GM19397 (cell line): ENCODE data around the gene CYTH1.
"Not testable (repeated sequence)": the region's sequence is repeated elsewhere in the genome, so short reads cannot be mapped to it uniquely, and the experiment has no call there.

Source experiments
- ATAC-seq: cut with Tn5 transposase; IDR thresholded peaks from one replicate; pipeline ENCODE4 v1.9.1; 2021; ENCODE audit warnings: mild to moderate bottlenecking, moderate library complexity; ENCODE audit not compliant: unreplicated experiment

The CYTH1 gene

DNA sequence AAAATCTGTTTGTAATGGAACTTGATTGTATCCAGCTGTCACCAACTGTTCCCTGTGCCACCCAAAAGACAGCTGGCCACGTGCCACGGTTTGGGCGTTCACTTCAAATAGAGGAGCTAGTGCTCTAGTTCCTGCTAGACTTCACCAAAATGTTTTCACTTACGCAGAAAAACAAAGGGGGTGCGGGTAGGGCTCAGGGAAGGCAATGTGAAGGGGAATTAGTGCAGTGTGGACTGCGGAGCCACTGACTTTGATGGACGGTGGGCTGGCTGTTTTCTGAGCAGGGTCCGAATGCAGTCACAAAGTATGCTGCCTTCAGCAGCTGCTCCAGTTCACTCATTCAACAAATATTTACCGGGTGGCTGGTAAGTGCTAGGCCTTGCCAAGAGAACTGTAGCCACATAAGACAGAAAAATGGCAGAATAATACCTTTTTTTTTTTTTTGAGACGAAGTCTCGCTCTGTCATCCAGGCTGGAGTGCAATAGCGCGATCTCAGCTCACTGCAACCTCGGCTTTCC lies 7.6 kb upstream of the CYTH1 start:
- no peak for ATAC-seq

DNA sequence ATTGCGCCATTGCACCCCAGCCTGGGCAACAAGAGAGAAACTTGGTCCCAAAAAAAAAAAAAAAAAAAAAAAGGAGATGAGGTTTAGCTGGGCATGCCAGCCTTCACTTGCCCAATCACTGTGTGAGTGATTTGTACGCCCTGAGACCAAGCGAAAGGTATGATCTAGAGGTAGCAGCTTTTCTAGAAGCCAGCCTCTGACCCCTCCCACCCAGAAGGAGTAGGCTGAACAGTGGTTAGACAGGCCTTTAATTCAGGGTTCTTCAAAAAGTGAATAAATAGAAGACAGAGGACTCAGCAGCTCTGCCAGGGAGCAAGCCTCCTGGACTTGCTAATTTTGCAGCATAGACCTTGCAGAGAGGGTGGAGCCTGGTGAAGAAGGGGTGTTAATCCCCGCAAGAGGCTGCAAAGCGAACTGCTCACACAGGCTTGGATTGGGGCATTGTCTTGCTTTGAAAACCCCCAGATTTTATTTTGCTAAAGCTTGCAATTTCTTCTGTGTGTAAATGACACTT lies 7.1 kb upstream of the CYTH1 start:
- no peak for ATAC-seq

DNA sequence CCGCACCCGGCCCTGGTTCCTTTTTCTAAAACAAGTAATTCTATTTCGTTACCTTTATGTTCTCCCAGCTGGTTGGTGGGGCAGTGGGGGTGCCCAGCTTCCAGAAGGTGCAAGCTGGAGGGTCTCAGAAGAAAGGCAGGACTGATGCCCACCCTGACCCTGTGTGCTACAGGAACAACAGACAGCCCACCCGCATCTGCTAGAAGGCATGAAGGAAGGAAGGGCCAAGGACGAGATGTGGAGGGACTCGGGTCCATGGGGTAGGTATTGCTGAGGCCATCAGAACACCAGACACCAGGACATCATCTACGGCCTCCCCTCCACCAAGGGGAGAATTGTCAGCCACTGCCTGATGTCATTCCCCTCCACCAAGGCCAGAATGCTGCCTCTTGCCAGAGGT lies 6.4 kb upstream of the CYTH1 start:
- no peak for ATAC-seq

DNA sequence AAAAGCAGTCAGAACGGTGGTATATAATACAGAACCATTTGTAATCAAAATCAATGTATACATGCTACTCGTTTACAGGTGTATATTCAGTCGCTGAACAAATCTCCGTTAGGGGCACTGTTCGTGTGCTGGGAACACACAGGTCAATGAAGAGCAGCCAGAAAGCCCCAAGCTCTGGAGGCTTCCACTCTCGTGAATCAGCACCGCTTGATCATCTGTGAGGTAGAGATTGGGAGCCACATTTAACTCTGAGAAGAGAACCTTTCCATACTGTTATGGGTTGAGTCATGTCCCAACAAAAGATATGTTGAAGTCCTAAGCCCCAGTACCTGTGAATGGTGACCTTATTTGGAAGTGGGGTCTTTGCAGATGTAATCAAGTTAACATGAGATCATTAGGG lies 5.4 kb upstream of the CYTH1 start:
- no peak for ATAC-seq

DNA sequence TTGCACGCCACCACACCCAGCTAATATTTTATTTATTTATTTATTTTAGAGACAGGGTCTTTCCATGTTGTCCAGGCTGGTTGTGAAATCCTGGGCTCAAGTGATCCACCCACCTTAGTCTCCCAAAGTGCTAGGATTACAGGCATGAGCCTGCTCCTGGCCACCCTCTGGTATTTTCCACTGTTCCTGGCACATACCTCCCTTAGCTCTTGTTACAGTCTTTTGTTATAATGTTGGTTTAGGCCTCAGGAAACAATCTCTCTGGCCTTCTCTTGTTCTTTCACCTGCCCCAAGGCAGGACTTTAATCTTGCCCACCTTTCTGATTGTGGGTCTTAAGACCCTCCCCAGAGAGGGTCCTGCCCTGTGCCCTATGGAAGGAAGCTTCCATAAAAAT lies 3.6 kb upstream of the CYTH1 start:
- ATAC-seq: no peak

DNA sequence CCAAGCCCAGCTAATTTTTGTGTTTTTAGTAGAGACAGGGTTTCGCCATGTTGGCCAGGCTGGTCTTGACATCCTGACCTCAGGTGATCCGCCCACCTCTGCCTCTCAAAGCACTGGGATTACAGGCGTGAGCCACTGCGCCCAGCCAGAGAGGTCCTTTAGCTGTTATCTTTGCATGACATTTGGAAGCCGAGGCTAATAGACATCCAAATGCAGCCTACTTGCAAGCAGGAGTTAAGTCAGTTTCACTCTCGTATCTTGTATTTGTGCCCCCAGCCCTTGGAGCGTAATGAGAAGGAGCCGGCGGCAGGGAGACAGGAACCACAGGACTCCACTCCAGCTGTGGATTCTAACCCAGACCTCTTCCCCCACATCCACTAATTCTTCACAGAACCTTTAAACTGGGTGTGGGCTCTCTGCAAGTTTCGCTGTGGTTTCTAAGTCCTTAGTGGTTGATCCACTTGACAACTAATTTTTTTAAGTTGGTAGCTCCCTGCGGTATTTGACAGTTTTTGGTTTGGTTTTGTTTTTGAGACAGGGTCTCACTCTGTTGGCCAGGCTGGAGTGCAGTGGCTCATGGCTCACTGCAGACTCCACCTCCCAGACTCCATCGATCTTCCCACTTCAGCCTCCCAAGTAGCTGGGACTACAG lies 3.1 kb upstream of the CYTH1 start:
- no peak for ATAC-seq

DNA sequence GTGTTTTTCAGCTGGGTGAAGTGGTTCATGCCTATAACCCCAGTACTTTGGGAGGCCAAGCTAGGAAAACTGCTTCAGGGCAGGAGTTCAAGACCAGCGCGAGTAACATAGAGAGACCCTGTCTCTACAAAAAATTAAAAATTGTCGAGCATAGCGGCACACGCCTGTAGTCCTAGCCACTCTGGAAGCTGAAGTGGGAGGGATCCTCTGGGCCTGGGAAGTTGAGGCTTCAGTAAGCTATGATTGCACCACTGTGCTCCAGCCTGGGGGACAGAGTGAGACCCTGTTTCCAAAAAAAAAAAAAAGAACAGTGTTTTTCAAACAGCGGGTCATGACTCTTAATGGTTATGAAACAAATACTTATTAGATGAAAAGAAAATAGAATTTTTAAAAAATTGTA lies 2.3 kb upstream of the CYTH1 start:
- no peak for ATAC-seq

DNA sequence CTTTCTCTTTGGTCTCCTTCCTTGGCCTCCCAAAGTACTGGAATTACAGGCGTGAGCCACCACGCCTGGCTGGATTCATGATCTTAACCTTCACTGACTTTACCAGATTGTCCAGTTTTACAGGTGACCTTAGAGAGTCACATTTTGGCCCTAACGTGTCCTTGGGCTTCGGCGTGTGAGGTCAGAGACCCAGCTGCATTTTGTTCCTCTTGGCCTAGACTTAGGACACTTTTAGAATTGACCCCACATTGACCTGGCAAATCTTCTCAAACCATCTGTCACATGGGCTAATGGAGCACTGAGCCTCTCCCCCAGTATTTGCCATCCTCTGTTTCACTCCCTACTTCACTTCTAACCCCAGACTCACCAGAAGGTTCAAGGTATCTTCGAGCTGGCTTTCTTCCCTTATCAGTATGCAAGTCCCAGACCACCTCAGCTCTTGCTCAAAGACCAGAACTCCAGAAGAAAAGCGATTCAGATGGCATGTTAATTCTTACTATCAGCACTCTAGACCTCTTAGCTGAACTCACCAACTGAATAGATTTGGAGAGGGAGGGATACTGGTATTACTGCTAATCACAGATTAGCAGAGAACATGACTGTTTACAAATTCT lies 1.7 kb upstream of the CYTH1 start:
- no peak for ATAC-seq

DNA sequence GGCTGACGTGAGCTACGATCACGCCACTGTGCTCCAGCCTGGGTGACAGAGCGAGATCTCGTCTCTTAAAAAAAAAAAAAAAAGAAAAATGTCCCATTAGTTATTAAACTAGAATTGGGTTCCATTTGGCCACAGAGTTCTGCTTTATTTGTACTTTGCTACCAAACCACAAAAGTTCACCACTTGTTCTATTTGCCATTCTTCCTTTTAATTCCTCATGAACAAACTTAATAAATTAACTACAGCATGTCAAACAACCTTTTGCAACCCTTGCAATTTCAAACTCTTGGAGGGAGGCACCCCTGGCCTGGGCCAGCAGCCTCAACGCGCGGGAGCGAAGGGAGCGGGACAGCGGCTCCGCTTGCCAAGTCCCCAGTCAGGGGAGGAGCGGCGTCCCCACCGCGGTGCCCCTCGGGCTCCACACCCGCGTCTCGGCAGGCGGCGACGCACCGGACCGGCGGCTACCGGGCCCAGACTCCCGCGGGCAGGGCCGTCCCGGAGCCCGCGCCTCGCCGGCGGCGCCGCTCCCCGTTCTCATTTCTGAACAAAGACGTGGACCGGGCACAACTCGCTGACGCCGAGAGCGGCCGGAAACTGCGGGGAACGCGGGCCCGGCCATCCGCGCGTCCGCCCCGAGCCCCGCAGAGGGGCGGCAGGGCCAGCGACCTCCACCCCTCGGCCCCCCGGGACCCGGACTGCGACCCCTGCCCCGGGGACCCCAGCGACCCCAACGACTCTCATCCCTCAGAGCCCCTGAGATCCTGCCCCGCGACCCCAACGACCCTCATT lies 775 bp downstream of the CYTH1 start:
- peak; percentile 17 for ATAC-seq

DNA sequence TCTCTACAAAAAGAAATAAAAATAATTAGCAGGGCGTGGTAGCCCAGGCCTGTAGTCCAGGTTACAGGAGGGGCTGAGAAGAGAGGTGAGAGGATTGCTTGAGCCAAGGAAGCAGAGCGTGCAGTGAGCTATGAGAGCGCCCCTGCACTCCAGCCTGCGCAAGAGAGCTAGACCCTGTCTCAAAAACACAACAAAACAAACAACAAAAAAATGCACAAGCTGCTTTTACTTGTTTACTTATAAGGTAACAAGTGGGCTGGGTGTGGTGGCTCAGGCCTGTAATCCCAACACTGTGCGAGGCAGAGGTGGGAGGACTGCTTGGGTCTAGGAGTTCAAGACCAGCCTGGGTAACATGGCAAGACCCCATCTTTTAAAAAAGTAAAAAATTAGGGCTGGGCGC lies 1.7 kb downstream of the CYTH1 start:
- no peak for ATAC-seq

DNA sequence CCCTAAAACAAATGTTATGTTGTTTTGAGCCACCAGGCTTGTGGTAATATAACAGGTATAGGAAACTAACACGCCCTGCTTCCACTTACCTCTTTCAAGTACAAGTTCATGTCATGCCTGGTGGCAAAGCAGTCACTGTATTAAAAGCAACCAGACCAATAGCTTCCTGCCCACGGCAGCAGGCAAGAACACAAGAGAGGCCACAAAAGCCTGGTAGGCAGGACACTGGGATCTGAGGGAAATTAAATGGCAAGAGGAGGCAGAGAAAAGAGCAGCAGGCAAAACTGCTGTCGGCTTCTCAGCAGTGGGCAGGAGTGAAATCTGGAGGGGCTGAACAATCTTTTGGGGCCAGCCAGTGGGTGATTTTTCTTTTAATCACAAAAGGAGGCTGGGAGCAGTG lies 2.2 kb downstream of the CYTH1 start:
- no peak for ATAC-seq

DNA sequence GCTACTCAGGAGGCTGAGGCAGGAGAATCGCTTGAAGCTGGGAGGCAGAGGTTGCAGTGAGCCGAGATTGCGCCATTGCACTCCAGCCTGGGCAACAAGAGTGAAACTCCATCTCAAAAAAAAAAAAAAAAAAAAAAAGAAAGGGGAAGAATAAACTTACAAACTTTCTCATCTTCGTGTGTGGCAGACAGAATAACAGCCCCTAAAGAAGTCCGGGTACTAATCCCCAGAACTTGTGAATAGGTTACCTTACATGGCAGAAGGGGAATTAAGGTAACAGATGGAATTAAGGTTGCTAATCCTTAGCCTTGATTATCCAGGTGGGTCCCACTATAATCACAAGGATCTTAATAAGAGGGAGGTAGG lies 2.8 kb downstream of the CYTH1 start:
- not testable (repeated sequence) for ATAC-seq

DNA sequence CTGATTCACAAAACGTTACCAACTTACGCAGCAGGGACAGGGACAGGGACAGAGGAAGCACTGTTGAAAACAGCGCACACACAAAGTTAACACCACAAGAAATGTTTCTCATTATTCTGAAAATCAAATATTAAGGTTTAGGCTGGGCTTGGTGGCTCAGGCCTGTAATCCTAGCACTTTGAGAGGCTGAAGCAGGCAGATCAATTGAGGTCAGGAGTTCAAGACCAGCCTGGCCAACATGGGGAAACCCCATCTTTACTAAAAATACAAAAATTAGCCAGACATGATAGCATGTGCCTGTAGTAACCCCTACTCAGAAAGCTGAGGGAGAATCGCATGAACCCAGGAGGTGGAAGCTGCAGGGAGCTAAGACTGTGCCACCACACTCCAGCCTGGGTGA lies 4.2 kb downstream of the CYTH1 start:
- no peak for ATAC-seq

DNA sequence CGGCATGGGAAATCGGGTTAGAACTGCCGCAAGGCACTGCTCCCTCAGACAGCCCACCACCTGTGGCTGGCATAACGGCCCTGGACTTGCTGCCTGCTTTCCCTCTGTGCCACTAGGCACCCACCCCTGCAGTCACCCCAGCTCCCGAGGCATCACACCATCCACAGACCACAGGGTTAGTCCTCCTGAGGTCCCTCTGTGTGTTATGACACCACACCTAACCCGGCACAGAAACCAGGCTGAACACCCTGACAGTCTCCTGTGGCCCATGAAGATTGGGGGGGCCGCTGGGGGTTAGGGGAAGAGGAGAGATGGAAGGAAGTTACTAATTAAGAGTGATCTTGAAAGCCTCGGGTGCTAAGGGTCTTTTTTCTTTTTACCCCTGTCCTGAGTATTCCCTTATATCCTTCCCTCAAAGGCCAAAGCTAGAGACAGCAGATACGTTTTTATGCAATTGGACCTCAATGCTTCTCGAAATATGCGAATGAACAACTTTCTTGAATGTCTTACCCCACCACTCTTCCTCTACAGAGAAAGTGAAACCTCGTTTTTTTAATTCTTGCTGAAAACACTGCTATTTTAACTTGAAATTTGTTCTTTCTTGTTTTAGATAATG lies 7.0 kb downstream of the CYTH1 start:
- ATAC-seq: peak; percentile 43

DNA sequence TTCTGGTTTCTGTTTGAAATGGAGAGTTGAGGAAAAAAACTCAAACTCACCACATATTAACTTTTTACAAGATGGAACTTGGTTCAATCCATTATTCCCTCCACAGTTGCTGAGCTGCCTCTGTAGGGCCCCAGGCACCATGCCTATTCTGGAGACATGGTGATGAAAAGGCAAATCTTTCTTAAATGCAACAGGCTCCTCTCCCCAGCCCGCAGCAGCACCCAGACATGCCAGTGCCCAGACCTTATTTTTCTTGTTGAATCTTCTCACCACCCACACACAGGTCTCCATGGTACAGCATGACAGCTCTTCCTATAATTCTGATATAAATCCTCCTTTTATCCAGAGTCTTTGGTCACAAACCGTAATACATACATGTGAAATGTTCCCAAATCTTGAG lies 7.6 kb downstream of the CYTH1 start:
- ATAC-seq: no peak

DNA sequence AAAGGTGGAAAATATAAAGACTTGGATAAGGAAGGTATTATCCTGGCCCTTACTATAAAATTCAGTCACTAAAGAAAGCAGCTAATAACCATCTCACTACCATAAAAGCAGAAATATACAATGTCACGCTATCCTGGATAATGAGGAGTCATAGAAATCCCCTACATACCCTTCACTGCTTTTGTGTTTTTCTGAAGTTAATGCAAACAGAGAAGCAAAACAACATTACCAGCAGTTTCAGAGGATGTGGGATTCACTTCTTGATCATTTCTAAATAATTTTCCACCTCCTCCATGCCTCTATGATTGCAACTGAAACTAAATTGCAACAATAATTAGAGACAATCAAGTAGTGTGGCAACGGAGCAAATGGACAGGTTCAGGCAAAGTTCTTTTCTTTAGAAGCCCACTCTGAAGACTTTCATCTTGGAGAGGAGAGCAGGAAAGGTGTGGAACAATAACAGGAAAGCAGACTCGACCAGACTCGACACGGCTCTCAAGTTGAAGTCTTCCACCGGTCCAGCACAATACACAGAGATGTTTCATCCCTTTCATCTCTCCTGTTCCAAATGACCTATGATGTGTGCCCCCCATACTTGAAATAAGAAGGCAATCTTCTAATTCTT lies 10.2 kb downstream of the CYTH1 start:
- no peak for ATAC-seq

DNA sequence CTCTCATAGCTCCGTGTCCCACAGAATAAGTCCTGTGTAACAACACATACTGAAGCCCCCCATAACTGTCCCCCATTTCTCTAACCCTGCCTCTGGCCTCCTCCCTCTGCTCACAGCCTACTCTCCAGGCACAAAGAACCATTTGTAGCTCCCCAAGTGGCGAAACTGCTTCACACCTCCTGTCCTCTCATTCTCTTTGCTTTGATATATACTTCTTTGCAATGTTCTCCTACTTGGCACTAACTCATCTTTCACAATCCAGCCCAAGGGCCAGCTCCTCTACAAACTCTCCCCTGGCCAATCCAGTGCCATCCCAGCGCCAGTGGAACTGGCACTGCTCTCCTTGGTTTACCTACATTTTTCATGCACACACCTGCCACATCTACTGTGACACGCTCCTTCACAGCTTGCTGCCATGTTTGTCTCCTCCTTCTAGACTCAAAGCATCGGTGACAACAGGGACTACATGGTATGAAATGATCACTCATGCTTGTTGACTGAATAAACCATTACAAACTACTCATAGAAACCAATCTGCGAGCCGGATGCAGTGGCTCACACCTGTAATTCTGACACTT lies 12.8 kb downstream of the CYTH1 start:
- ATAC-seq: no peak

DNA sequence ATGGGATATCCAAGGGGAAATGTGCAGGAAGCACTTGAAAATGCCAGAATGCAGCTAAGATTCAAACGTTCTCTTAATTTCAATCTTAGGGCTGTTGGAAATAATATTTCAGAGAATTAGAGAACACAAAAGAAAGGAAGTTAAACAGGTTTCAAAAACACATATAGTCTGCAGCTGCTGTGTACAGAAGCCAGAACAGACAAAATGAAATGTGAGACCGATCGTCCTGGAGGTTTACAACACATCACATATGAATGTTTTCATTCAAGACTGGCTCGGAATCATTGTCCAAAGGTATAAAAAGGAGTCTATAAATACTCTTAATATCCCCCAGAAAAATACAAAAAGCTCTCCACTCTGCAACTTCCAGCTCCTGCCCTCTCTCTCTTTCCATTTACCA lies 14.3 kb downstream of the CYTH1 start:
- no peak for ATAC-seq

DNA sequence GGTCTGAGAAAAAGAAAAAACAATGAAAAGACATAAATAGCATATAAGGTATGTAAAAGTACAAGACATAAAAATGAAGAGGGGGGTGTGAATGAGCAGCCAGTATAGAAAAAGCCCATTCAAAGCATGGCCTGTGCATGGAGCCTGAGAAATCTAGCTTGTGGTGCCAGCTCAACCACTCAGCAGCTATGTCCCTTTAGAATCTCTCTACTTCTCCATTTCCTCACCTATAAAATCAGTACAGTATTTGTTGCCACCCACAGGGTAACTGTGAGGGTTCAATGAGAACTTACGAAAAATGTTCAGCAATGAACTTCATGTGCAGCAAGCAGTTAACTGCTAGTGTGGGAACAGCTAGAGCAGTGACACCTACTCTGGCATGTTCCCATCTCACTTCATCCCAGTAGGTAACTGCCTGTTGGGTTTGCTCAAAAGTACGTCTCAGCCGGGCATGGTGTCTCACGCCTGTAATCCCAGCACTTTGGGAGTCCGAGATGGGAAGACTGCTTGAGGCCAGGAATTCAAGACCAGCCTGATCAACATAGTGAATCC lies 15.3 kb downstream of the CYTH1 start:
- no peak for ATAC-seq

DNA sequence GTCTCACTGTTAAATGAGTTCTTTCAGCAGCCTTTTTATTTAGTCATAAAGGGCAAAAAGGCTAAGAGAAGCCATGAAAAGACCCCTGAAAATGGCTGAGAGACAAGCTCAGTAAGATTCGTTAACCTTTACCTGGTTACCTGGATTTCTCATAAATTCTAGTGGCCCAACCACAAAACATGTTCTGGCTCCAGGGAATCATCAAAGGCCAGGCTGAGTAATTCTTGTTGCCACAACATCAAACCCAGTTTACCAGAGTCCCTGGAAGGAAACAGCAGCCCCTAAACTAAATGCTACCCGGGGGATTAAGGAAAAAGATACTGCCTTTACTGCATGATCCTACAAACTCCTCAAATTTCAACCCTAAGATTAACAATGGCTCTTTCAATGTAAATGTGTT lies 15.8 kb downstream of the CYTH1 start:
- no peak for ATAC-seq
